CD8-positive, alpha-beta memory T cell (primary cell): Measurements from ENCODE around the gene KCNQ4. TPM values are rescaled to one million over a fixed set of nuclear protein-coding genes. Genes with fewer than 3 reads are reported as not detected.

Experiments used
- CTCF ChIA-PET: fragments of 350-600 bp; sonication (Branson Sonifier 250); formaldehyde crosslinking; loops from one replicate; lab custom pipeline; 2021; ENCODE audit warnings: antibody characterized with exemption; lab: Charles Lee
- POLR2A ChIA-PET: fragments of 350-600 bp; sonication (Branson Sonifier 250); formaldehyde crosslinking; loops from one replicate; lab custom pipeline; 2021; ENCODE audit warnings: antibody characterized with exemption; lab: Charles Lee
- DNase-seq, 5 donors: peaks; one replicate each; pipeline versions ENCODE4 v3.0.0 to v3.0.0-alpha.2; 2020 to 2022; ENCODE audit warnings: mixed read lengths in 1 of 5
- H3K27ac ChIP-seq: one replicate; pipeline ENCODE4 v1.7.0; 2013; ENCODE audit warnings: low read depth, mild to moderate bottlenecking, low read length, moderate library complexity
- H3K27me3 ChIP-seq: 2 replicates; pipeline ENCODE4 v1.7.0; 2013; ENCODE audit warnings: low read length, mild to moderate bottlenecking; ENCODE audit not compliant: insufficient read depth, poor library complexity, severe bottlenecking
- H3K36me3 ChIP-seq: 2 replicates; pipeline ENCODE4 v1.7.0; 2013; ENCODE audit warnings: mild to moderate bottlenecking, low read length, moderate library complexity; ENCODE audit not compliant: insufficient read depth
- H3K4me1 ChIP-seq: 2 replicates; pipeline ENCODE4 v1.7.0; 2013; ENCODE audit warnings: mild to moderate bottlenecking, low read length, moderate library complexity; ENCODE audit not compliant: insufficient read depth
- H3K4me3 ChIP-seq: 2 replicates; pipeline ENCODE4 v1.7.0; 2013; ENCODE audit warnings: mild to moderate bottlenecking, low read length
- H3K9me3 ChIP-seq: 2 replicates; pipeline ENCODE4 v1.7.0; 2013; ENCODE audit warnings: mild to moderate bottlenecking, low read length
- H3K27ac Mint-ChIP-seq, 8 donors: one replicate each; pipeline ENCODE4 v1.8.0; 2020 to 2021; ENCODE audit warnings: mixed read lengths in 8 of 8, mild to moderate bottlenecking in 6 of 8, inconsistent platforms in 3 of 8, moderate library complexity in 3 of 8
- H3K27me3 Mint-ChIP-seq, 2 donors: one replicate each; pipeline ENCODE4 v1.8.0; 2020 to 2021; ENCODE audit warnings: mixed read lengths in 2 of 2, mild to moderate bottlenecking in 1 of 2, moderate library complexity in 1 of 2
- H3K36me3 Mint-ChIP-seq, 3 donors: one replicate each; pipeline ENCODE4 v1.8.0; 2020 to 2021; ENCODE audit warnings: mixed read lengths in 3 of 3, inconsistent platforms in 1 of 3, mild to moderate bottlenecking in 1 of 3
- H3K4me1 Mint-ChIP-seq, 3 donors: one replicate each; pipeline ENCODE4 v1.8.0; 2020 to 2021; ENCODE audit warnings: mixed read lengths in 3 of 3, inconsistent platforms in 1 of 3, mild to moderate bottlenecking in 1 of 3
- H3K4me3 Mint-ChIP-seq, 7 donors: one replicate each; pipeline ENCODE4 v1.8.0; 2020 to 2021; ENCODE audit warnings: mixed read lengths in 7 of 7, mild to moderate bottlenecking in 6 of 7, moderate library complexity in 4 of 7, inconsistent platforms in 2 of 7
- H3K9me3 Mint-ChIP-seq, 5 donors: one replicate each; pipeline ENCODE4 v1.8.0; 2020 to 2022; ENCODE audit warnings: mixed read lengths in 5 of 5, mild to moderate bottlenecking in 3 of 5, moderate library complexity in 2 of 5, inconsistent platforms in 1 of 5
- polyA plus RNA-seq: library from polyadenylated mRNA; unstranded; fragments of 300-500 nt; fragmentation: Illumina TruSeq; gene quantifications from one replicate; pipeline ENCODE4 v1.2.3, GENCODE V29; 2021
- total RNA-seq, 2 experiments: library from RNA; stranded (reverse); gene quantifications; one replicate each; pipeline ENCODE4 v1.2.3, GENCODE V29; 2021

KCNQ4 gene
- total and polyA plus RNA-seq, 3 experiments from 2014 or later = 0.09 to 0.16 TPM; not detected in 1

- ChIA-PET POLR2A (no interaction called here), CTCF (interaction anchor here (1.3 kb wide), 2 partner anchors 14 to 15 kb away, joined by 3 to 4 read pairs; no protein-coding TSS in a partner anchor)
- H3K4me3 ChIP-seq = no peak overlapping the region
- no peak overlapping the region for H3K27ac ChIP-seq
- H3K27ac Mint-ChIP-seq = no peak overlapping the region
- H3K4me3 Mint-ChIP-seq = no peak overlapping the region
- DNase-seq = no peak
- H3K36me3 ChIP-seq = no peaks in the 10 kb centered on the region
- H3K27me3 ChIP-seq = peaks cover 4% of the 10 kb centered on the region
- H3K9me3 Mint-ChIP-seq = no peaks in the 10 kb centered on the region
- H3K27me3 Mint-ChIP-seq = peaks cover 6 to 13% of the 10 kb centered on the region in 2 donors
- H3K4me1 ChIP-seq = no peaks in the 10 kb centered on the region
- no peaks in the 10 kb centered on the region for H3K9me3 ChIP-seq
- peaks cover 0 to 4% (median 1%) of the 10 kb centered on the region in 3 donors for H3K4me1 Mint-ChIP-seq
- H3K36me3 Mint-ChIP-seq = peaks cover 0 to 3% (median 0%) of the 10 kb centered on the region in 3 donors
Measured at GRCh38 chr1:40788561-40789341, 5.2 kb downstream of the KCNQ4 start.

- H3K27ac Mint-ChIP-seq = no peak overlapping the region
- H3K27me3 ChIP-seq = peaks cover 4% of the 10 kb centered on the region
- peaks cover 6 to 12% of the 10 kb centered on the region in 2 donors for H3K27me3 Mint-ChIP-seq
- no peak for DNase-seq
- no peaks in the 10 kb centered on the region for H3K9me3 Mint-ChIP-seq
- ChIA-PET POLR2A (no interaction called here), CTCF (interaction anchor here (1.3 kb wide), 2 partner anchors 15 kb away, joined by 3 to 4 read pairs; no protein-coding TSS in a partner anchor)
- H3K27ac ChIP-seq = no peak overlapping the region
- no peaks in the 10 kb centered on the region for H3K36me3 ChIP-seq
- peaks cover 0 to 3% (median 0%) of the 10 kb centered on the region in 3 donors for H3K36me3 Mint-ChIP-seq
- peaks cover 0 to 4% (median 1%) of the 10 kb centered on the region in 3 donors for H3K4me1 Mint-ChIP-seq
- H3K4me1 ChIP-seq = no peaks in the 10 kb centered on the region
- no peaks in the 10 kb centered on the region for H3K9me3 ChIP-seq
- H3K4me3 Mint-ChIP-seq = no peak overlapping the region
- no peak overlapping the region for H3K4me3 ChIP-seq
Measured at GRCh38 chr1:40789342-40789598, 5.7 kb downstream of the KCNQ4 start.

GRCh38 chr1:40789661-40790430 is 6.3 kb downstream of the KCNQ4 start:
- no peaks in the 10 kb centered on the region for H3K9me3 ChIP-seq
- H3K4me1 ChIP-seq = no peaks in the 10 kb centered on the region
- CTCF ChIA-PET = interaction anchor here (1.3 kb wide), 2 partner anchors 14 to 15 kb away, joined by 3 to 4 read pairs; no protein-coding TSS in a partner anchor
- Mint-ChIP-seq H3K27me3 (peaks cover 6 to 9% of the 10 kb centered on the region in 2 donors), H3K36me3 (peaks cover 0 to 3% (median 0%) of the 10 kb centered on the region in 3 donors), H3K9me3 (no peaks in the 10 kb centered on the region), H3K27ac (no peak overlapping the region), H3K4me3 (no peak overlapping the region), H3K4me1 (peaks cover 0 to 5% (median 1%) of the 10 kb centered on the region in 3 donors)
- no peak for DNase-seq
- no peaks in the 10 kb centered on the region for H3K36me3 ChIP-seq
- H3K27ac ChIP-seq = no peak overlapping the region
- no peak overlapping the region for H3K4me3 ChIP-seq
- H3K27me3 ChIP-seq = no peaks in the 10 kb centered on the region
- POLR2A ChIA-PET = no interaction called here

GRCh38 chr1:40792036-40792435 is 8.4 kb downstream of the KCNQ4 start:
- no peak overlapping the region for H3K4me3 ChIP-seq
- H3K27ac ChIP-seq = no peak overlapping the region
- no peaks in the 10 kb centered on the region for H3K27me3 ChIP-seq
- H3K4me1 ChIP-seq = peaks cover 15% of the 10 kb centered on the region
- Mint-ChIP-seq H3K9me3 (no peaks in the 10 kb centered on the region), H3K27me3 (no peaks in the 10 kb centered on the region), H3K27ac (no peak overlapping the region), H3K4me3 (no peak overlapping the region), H3K4me1 (peaks cover 11 to 21% (median 14%) of the 10 kb centered on the region in 3 donors), H3K36me3 (peaks cover 0 to 3% (median 0%) of the 10 kb centered on the region in 3 donors)
- CTCF ChIA-PET = no interaction called here
- POLR2A ChIA-PET = no interaction called here
- no peaks in the 10 kb centered on the region for H3K36me3 ChIP-seq
- no peak for DNase-seq
- H3K9me3 ChIP-seq = no peaks in the 10 kb centered on the region

- Histone ChIP-seq H3K4me3 (no peak overlapping the region), H3K27me3 (no peaks in the 10 kb centered on the region), H3K9me3 (no peaks in the 10 kb centered on the region), H3K36me3 (no peaks in the 10 kb centered on the region), H3K27ac (no peak overlapping the region), H3K4me1 (peaks cover 23% of the 10 kb centered on the region)
- no peaks in the 10 kb centered on the region for H3K27me3 Mint-ChIP-seq
- peaks cover 0 to 3% (median 0%) of the 10 kb centered on the region in 3 donors for H3K36me3 Mint-ChIP-seq
- POLR2A ChIA-PET = interaction anchor here (0.6 kb wide), 1 partner anchor 1367 kb away, joined by 5 read pairs; no protein-coding TSS in a partner anchor
- H3K27ac Mint-ChIP-seq = peak overlapping the region in 1 of 8 donors; percentile 27
- DNase-seq = no peak
- CTCF ChIA-PET = interaction anchor here (3.6 kb wide), 1 partner anchor 20 kb away, joined by 17 read pairs; no protein-coding TSS in a partner anchor
- no peaks in the 10 kb centered on the region for H3K9me3 Mint-ChIP-seq
- peaks cover 14 to 28% (median 19%) of the 10 kb centered on the region in 3 donors for H3K4me1 Mint-ChIP-seq
- H3K4me3 Mint-ChIP-seq = no peak overlapping the region
Measured at GRCh38 chr1:40793617-40794016, 10.0 kb downstream of the KCNQ4 start.

- H3K27me3 Mint-ChIP-seq = no peaks in the 10 kb centered on the region
- H3K4me3 Mint-ChIP-seq = no peak overlapping the region
- peaks cover 23% of the 10 kb centered on the region for H3K4me1 ChIP-seq
- peak overlapping the region in 2 of 8 donors; percentile 27 to 33 for H3K27ac Mint-ChIP-seq
- H3K4me3 ChIP-seq = no peak overlapping the region
- H3K9me3 ChIP-seq = no peaks in the 10 kb centered on the region
- no peaks in the 10 kb centered on the region for H3K36me3 ChIP-seq
- H3K9me3 Mint-ChIP-seq = no peaks in the 10 kb centered on the region
- no peak overlapping the region for H3K27ac ChIP-seq
- peaks cover 0 to 3% (median 0%) of the 10 kb centered on the region in 3 donors for H3K36me3 Mint-ChIP-seq
- no peak for DNase-seq
- ChIA-PET CTCF (interaction anchor here (3.6 kb wide), 1 partner anchor 20 kb away, joined by 17 read pairs; no protein-coding TSS in a partner anchor), POLR2A (interaction anchor here (0.6 kb wide), 1 partner anchor 1368 kb away, joined by 5 read pairs; no protein-coding TSS in a partner anchor)
- H3K27me3 ChIP-seq = no peaks in the 10 kb centered on the region
- H3K4me1 Mint-ChIP-seq = peaks cover 14 to 28% (median 19%) of the 10 kb centered on the region in 3 donors
Measured at GRCh38 chr1:40794048-40794447, 10.5 kb downstream of the KCNQ4 start.

- no peaks in the 10 kb centered on the region for H3K27me3 ChIP-seq
- H3K4me3 Mint-ChIP-seq = peak overlapping the region; percentile 14 to 77 (median 59)
- peaks cover 28% of the 10 kb centered on the region for H3K4me1 ChIP-seq
- ChIA-PET POLR2A (interaction anchor here (1.2 to 1.6 kb wide), 2 partner anchors 67 to 104 kb away, joined by 4 to 6 read pairs; partner anchors contain the start of genes CITED4 and NFYC), CTCF (interaction anchor here (0.9 to 3.6 kb wide), 4 partner anchors 7 to 157 kb away, joined by 3 to 17 read pairs (median 4); no protein-coding TSS in a partner anchor)
- no peaks in the 10 kb centered on the region for H3K9me3 Mint-ChIP-seq
- H3K27ac ChIP-seq = no peak overlapping the region
- H3K4me1 Mint-ChIP-seq = peaks cover 14 to 30% (median 19%) of the 10 kb centered on the region in 3 donors
- peak overlapping the region; percentile 24 for H3K4me3 ChIP-seq
- H3K36me3 ChIP-seq = no peaks in the 10 kb centered on the region
- H3K27me3 Mint-ChIP-seq = peaks cover 0 to 1% of the 10 kb centered on the region in 2 donors
- peak in 1 of 5 donors; percentile 61 for DNase-seq
- peaks cover 0 to 3% (median 0%) of the 10 kb centered on the region in 3 donors for H3K36me3 Mint-ChIP-seq
- H3K27ac Mint-ChIP-seq = peak overlapping the region in 7 of 8 donors; percentile 10 to 81 (median 47)
- H3K9me3 ChIP-seq = no peaks in the 10 kb centered on the region
Measured at GRCh38 chr1:40794974-40795715, 11.6 kb downstream of the KCNQ4 start.
